Mesothelial cell of epicardium (in vitro differentiated cells): Measurements from ENCODE around the gene TINAG. TPM values are rescaled to one million over a fixed set of nuclear protein-coding genes. Genes with fewer than 3 reads are reported as not detected.

Experiments used
- DNase-seq, 2 experiments: peaks; one replicate each; pipeline ENCODE4 v3.0.0; 2021; ENCODE audit warnings: low spot score in 2 of 2; ENCODE audit not compliant: unreplicated experiment in 2 of 2
- H3K27ac Mint-ChIP-seq: 2 replicates; pipeline ENCODE4 v1.8.0; 2021; ENCODE audit warnings: mixed read lengths
- H3K27me3 Mint-ChIP-seq: 2 replicates; pipeline ENCODE4 v1.8.0; 2021; ENCODE audit warnings: low read depth, mixed read lengths
- H3K36me3 Mint-ChIP-seq: 2 replicates; pipeline ENCODE4 v1.8.0; 2021; ENCODE audit warnings: mixed read lengths
- H3K4me1 Mint-ChIP-seq: 2 replicates; pipeline ENCODE4 v1.8.0; 2021; ENCODE audit warnings: mixed read lengths
- H3K4me3 Mint-ChIP-seq: 2 replicates; pipeline ENCODE4 v1.8.0; 2021; ENCODE audit warnings: mild to moderate bottlenecking, moderate library complexity, mixed read lengths
- H3K9me3 Mint-ChIP-seq: 2 replicates; pipeline ENCODE4 v1.8.0; 2021; ENCODE audit warnings: mixed read lengths
- CTCF ChIP-seq: fragments of 200-600 bp; sonication (generic); IDR thresholded peaks from one replicate; pipeline ENCODE4 v1.5.0; 2021; ENCODE audit warnings: antibody characterized with exemption; ENCODE audit not compliant: unreplicated experiment
- total RNA-seq: library from RNA; stranded (reverse); gene quantifications from 3 replicates; pipeline ENCODE4 v1.2.1, GENCODE V29; 2021

The TINAG gene
- total RNA-seq, 1 donor from 2014 or later = not detected

DNA sequence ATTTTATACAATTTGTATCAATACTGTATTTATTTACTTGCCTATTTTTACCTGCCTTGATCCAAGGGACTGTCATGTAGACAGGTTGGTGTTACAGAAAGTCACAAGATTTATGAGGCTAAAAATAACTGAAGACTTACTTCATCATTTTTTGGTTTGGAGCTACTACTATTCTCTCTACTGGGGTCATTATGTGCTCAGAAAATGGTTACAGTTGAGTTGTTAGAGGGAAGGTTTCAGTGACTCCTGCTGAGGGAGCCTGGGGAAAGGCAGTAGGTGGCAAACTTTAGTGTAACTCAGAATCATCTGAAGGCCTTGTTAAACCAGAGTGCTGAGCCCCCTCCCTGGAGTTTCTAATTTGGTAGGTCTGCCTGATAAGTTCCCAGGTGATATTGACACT is 118.8 kb downstream of the TINAG start:
- Mint-ChIP-seq H3K4me3 (no peak overlapping the region), H3K4me1 (peaks cover 8% of the 10 kb centered on the region), H3K27me3 (no peaks in the 10 kb centered on the region), H3K27ac (no peak overlapping the region), H3K36me3 (no peaks in the 10 kb centered on the region), H3K9me3 (peaks cover 7% of the 10 kb centered on the region)
- DNase-seq = no peak
- no peak for TF ChIP-seq CTCF

DNA sequence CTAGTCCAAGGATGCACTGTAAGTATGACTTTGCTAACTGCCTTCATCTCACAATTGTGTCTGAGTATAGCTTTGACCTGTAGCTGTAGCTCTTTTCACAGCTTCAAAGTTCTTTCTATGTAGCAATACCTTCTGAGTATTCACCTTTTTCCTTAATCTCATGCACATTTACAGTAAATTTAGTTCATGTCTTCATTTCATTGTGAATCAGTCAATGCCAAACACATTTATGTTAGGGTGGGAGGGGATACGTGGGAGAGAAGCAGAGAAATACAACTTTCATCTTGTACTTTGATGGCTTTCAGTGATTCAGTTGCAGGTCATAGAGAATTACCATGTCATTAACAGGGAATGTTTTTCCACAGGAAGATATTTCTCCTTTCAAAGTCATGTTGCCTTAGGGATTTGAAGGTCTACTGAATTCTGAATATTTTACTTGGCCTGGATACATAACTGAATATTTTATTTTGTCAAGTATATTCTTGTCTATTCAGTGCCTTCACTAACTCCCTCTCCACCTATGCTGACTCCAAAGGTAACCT is 119.2 kb downstream of the TINAG start:
- Mint-ChIP-seq H3K4me3 (no peak overlapping the region), H3K27me3 (no peaks in the 10 kb centered on the region), H3K9me3 (peaks cover 5% of the 10 kb centered on the region), H3K36me3 (no peaks in the 10 kb centered on the region), H3K4me1 (peaks cover 8% of the 10 kb centered on the region), H3K27ac (no peak overlapping the region)
- no peak for DNase-seq
- no peak for TF ChIP-seq CTCF

- Mint-ChIP-seq H3K9me3 (peaks cover 3% of the 10 kb centered on the region), H3K4me3 (no peak overlapping the region), H3K27ac (no peak overlapping the region), H3K36me3 (no peaks in the 10 kb centered on the region), H3K4me1 (peaks cover 8% of the 10 kb centered on the region), H3K27me3 (no peaks in the 10 kb centered on the region)
- TF ChIP-seq CTCF = no peak
- no peak for DNase-seq
Measured at GRCh38 chr6:54428431-54428830, 120.2 kb downstream of the TINAG start.

DNA sequence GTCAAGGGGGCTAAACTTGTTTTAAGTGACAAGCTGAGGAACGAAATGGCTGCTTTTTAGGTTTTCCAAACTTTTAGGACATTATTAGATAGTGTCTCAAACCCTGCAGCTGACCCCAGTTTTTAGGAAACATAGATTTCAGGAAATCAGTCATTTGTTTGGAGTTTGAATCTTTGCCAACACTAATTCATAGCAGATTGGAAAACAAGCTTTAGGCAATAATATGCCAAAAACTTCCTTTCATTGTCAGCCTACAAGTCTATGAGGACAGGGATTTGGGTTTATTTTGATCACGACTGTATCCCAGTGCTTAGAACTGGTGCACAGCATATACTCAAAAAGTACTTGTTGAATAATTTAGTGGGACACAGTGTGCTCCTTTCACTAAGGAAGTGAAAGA is 123.2 kb downstream of the TINAG start:
- DNase-seq = no peak
- no peaks in the 10 kb centered on the region for H3K36me3 Mint-ChIP-seq
- no peak for TF ChIP-seq CTCF
- no peak overlapping the region for H3K4me3 Mint-ChIP-seq
- no peaks in the 10 kb centered on the region for H3K27me3 Mint-ChIP-seq
- H3K4me1 Mint-ChIP-seq = peaks cover 8% of the 10 kb centered on the region
- no peak overlapping the region for H3K27ac Mint-ChIP-seq
- no peaks in the 10 kb centered on the region for H3K9me3 Mint-ChIP-seq

Other genes with a start within 250 kb of the TINAG start
- 0.27 to 1.0 TPM (median 0.78 TPM) in 3 replicates for gene MLIP, start 197.0 kb upstream of the TINAG start, total RNA-seq